HG03064 (cell line): Measurements from ENCODE around the gene BTBD18.

Experiments
- ATAC-seq: cut with Tn5 transposase; IDR thresholded peaks from one replicate; pipeline ENCODE4 v1.9.1; 2021; ENCODE audit warnings: low read depth; ENCODE audit not compliant: unreplicated experiment

Gene BTBD18

GRCh38 chr11:57751676-57752253 lies at the start of gene BTBD18:
Gene BTBD18, minus strand, starts transcription at chr11:57751819. Its CDS starts 631 bp downstream, at chr11:57751188.
- no peak for ATAC-seq

- no peak for ATAC-seq
Measured at GRCh38 chr11:57801183-57801485, 49.5 kb upstream of the BTBD18 start.

GRCh38 chr11:57800444-57801182 lies 49.0 kb upstream of the BTBD18 start:
- peak; percentile 84 for ATAC-seq

- ATAC-seq: no peak
Measured at GRCh38 chr11:57798905-57799559, 47.4 kb upstream of the BTBD18 start.

GRCh38 chr11:57793351-57794115 lies 41.9 kb upstream of the BTBD18 start:
- no peak for ATAC-seq

- no peak for ATAC-seq
Measured at GRCh38 chr11:57792870-57793269, 41.3 kb upstream of the BTBD18 start.

- peak; percentile 77 for ATAC-seq
Measured at GRCh38 chr11:57792060-57792541, 40.5 kb upstream of the BTBD18 start.

GRCh38 chr11:57791321-57792059 lies 39.9 kb upstream of the BTBD18 start:
- ATAC-seq: no peak

- ATAC-seq: no peak
Measured at GRCh38 chr11:57788703-57789088, 37.1 kb upstream of the BTBD18 start.

- peak; percentile 37 for ATAC-seq
Measured at GRCh38 chr11:57787920-57788702, 36.5 kb upstream of the BTBD18 start.

GRCh38 chr11:57787006-57787604 lies 35.5 kb upstream of the BTBD18 start:
- ATAC-seq: no peak

GRCh38 chr11:57786436-57786835 lies 34.8 kb upstream of the BTBD18 start:
- no peak for ATAC-seq

GRCh38 chr11:57785072-57785471 lies 33.5 kb upstream of the BTBD18 start:
- no peak for ATAC-seq

GRCh38 chr11:57781529-57781943 lies 29.9 kb upstream of the BTBD18 start:
- no peak for ATAC-seq

- no peak for ATAC-seq
Measured at GRCh38 chr11:57779276-57779675, 27.7 kb upstream of the BTBD18 start.

GRCh38 chr11:57778318-57779037 lies 26.9 kb upstream of the BTBD18 start:
- no peak for ATAC-seq

GRCh38 chr11:57777969-57778317 lies 26.3 kb upstream of the BTBD18 start:
- no peak for ATAC-seq

- ATAC-seq: no peak
Measured at GRCh38 chr11:57776577-57777210, 25.1 kb upstream of the BTBD18 start.
